Hepatocyte (in vitro differentiated cells): ENCODE data around the gene SIDT1. TPM values are rescaled to one million over a fixed set of nuclear protein-coding genes. Genes with fewer than 3 reads are reported as not detected.

Experiments used
- DNase-seq: peaks from one replicate; pipeline ENCODE4 v3.0.0-alpha.2; 2016; ENCODE audit warnings: low spot score
- H2AFZ ChIP-seq: fragments of 200-600 bp; sonication (generic); 2 replicates; pipeline ENCODE4 v1.6.0; 2016; ENCODE audit warnings: antibody characterized with exemption, mild to moderate bottlenecking
- H3K27ac ChIP-seq: fragments of 200-600 bp; sonication (generic); 2 replicates; pipeline ENCODE4 v1.5.1; 2016; ENCODE audit warnings: mild to moderate bottlenecking
- H3K27me3 ChIP-seq: fragments of 200-600 bp; sonication (generic); 2 replicates; pipeline ENCODE4 v1.6.1; 2016
- H3K36me3 ChIP-seq: fragments of 200-600 bp; sonication (generic); replicated peaks from 2 replicates; pipeline ENCODE4 v1.5.1; 2016; ENCODE audit warnings: low read depth; ENCODE audit not compliant: insufficient read depth
- H3K4me1 ChIP-seq: fragments of 200-600 bp; sonication (generic); 2 replicates; pipeline ENCODE4 v1.5.1; 2016; ENCODE audit warnings: mild to moderate bottlenecking, moderate library complexity; ENCODE audit not compliant: insufficient read depth
- H3K4me2 ChIP-seq: fragments of 200-600 bp; sonication (generic); 2 replicates; pipeline ENCODE4 v1.6.0; 2016
- H3K4me3 ChIP-seq: fragments of 200-600 bp; sonication (generic); 2 replicates; pipeline ENCODE4 v1.5.1; 2016; ENCODE audit warnings: mild to moderate bottlenecking
- H3K79me2 ChIP-seq: fragments of 200-600 bp; sonication (generic); 2 replicates; pipeline ENCODE4 v1.6.0; 2017; ENCODE audit warnings: mild to moderate bottlenecking
- H3K9me2 ChIP-seq: fragments of 200-600 bp; sonication (generic); replicated peaks from 2 replicates; pipeline ENCODE4 v1.6.0; 2017; ENCODE audit warnings: mild to moderate bottlenecking; ENCODE audit not compliant: insufficient read depth
- H3K9me3 ChIP-seq: fragments of 200-600 bp; sonication (generic); 2 replicates; pipeline ENCODE4 v1.5.1; 2016; ENCODE audit warnings: low read depth, mild to moderate bottlenecking
- H4K20me1 ChIP-seq: fragments of 200-600 bp; sonication (generic); 2 replicates; pipeline ENCODE4 v1.6.0; 2016; ENCODE audit warnings: mild to moderate bottlenecking; ENCODE audit not compliant: insufficient read depth, poor library complexity, severe bottlenecking
- EZH2 ChIP-seq: fragments of 200-600 bp; sonication (generic); IDR thresholded peaks from 2 replicates; pipeline ENCODE4 v1.6.1; 2016; ENCODE audit warnings: antibody characterized with exemption, mild to moderate bottlenecking, borderline replicate concordance
- EZH2phosphoT487 ChIP-seq: fragments of 200-600 bp; sonication (generic); IDR thresholded peaks from one replicate; pipeline ENCODE4 v1.6.1; 2018; ENCODE audit warnings: antibody characterized with exemption, mild to moderate bottlenecking, low read depth, moderate library complexity; ENCODE audit not compliant: unreplicated experiment, severe bottlenecking
- WGBS: methylation state at CpG from one replicate; pipeline ENCODE4 v1.1.6; 2016; ENCODE audit warnings: low lambda C conversion rate; ENCODE audit errors: missing lambda C conversion rate; 5-methylcytosine and 5-hydroxymethylcytosine counted together
- polyA plus RNA-seq: library from polyadenylated mRNA; unstranded; fragments of >200 nt; fragmentation: Nextera tagmentation; extraction: Ambion mirVana; gene quantifications from 2 replicates; pipeline ENCODE4 v1.2.1, GENCODE V29; 2016
- total RNA-seq: library from RNA; depleted of rRNA; stranded (reverse); fragments of >200 nt; gene quantifications from 2 replicates; pipeline ENCODE4 v1.2.3, GENCODE V29; 2014
- TF ChIP-seq, protein P1 (sequence below): fragments of 200-600 bp; sonication (generic); IDR thresholded peaks from 2 replicates; pipeline ENCODE4 v1.5.1; 2016; ENCODE audit warnings: antibody characterized with exemption, mild to moderate bottlenecking; ENCODE audit not compliant: poor library complexity

The SIDT1 gene
- total and polyA plus RNA-seq, 2 experiments from 2014 or later = 0.18 to 0.90 TPM

GRCh38 chr3:113560831-113561623 lies 28.7 kb downstream of the SIDT1 start:
- H3K4me2 ChIP-seq = no peak overlapping the region
- H4K20me1 ChIP-seq = no peaks in the 10 kb centered on the region
- 84% methylated on average over 4 of the region's 4 CpGs for WGBS
- DNase-seq = no peak
- H3K9me3 ChIP-seq = no peaks in the 10 kb centered on the region
- TF ChIP-seq EZH2phosphoT487 = no peak
- H3K36me3 ChIP-seq = no peaks in the 10 kb centered on the region
- H3K27ac ChIP-seq = no peak overlapping the region
- no peak overlapping the region for H3K4me3 ChIP-seq
- peaks cover 15% of the 10 kb centered on the region for H3K4me1 ChIP-seq
- no peaks in the 10 kb centered on the region for H3K27me3 ChIP-seq
- H3K9me2 ChIP-seq = no peaks in the 10 kb centered on the region
- H2AFZ ChIP-seq = no peak overlapping the region
- no peaks in the 10 kb centered on the region for H3K79me2 ChIP-seq

DNA sequence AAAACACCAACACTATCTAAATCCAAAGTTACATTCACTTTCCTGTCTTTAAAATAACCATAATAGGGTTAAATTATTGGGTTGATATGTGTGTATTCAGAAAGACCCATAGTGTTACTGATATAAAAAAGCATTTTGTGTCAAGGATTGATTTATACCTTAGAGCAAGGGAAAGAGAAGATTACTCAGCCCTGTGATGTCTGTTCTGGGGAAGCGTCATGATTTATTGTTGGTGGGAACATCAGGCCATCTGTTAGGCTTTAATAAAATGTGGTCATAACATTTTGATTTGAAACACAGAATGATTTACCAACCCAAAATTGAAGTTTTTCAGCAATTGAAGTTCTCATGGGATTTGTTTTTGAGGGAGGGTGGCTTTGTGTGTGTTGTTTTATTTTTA lies 33.2 kb downstream of the SIDT1 start:
- TF ChIP-seq EZH2 (no peak), EZH2phosphoT487 (no peak)
- TF ChIP-seq, protein P1, sequence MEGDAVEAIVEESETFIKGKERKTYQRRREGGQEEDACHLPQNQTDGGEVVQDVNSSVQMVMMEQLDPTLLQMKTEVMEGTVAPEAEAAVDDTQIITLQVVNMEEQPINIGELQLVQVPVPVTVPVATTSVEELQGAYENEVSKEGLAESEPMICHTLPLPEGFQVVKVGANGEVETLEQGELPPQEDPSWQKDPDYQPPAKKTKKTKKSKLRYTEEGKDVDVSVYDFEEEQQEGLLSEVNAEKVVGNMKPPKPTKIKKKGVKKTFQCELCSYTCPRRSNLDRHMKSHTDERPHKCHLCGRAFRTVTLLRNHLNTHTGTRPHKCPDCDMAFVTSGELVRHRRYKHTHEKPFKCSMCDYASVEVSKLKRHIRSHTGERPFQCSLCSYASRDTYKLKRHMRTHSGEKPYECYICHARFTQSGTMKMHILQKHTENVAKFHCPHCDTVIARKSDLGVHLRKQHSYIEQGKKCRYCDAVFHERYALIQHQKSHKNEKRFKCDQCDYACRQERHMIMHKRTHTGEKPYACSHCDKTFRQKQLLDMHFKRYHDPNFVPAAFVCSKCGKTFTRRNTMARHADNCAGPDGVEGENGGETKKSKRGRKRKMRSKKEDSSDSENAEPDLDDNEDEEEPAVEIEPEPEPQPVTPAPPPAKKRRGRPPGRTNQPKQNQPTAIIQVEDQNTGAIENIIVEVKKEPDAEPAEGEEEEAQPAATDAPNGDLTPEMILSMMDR = no peak
- WGBS = 75% methylated on average over 1 of the region's 1 CpG
- H3K9me3 ChIP-seq = no peaks in the 10 kb centered on the region

DNA sequence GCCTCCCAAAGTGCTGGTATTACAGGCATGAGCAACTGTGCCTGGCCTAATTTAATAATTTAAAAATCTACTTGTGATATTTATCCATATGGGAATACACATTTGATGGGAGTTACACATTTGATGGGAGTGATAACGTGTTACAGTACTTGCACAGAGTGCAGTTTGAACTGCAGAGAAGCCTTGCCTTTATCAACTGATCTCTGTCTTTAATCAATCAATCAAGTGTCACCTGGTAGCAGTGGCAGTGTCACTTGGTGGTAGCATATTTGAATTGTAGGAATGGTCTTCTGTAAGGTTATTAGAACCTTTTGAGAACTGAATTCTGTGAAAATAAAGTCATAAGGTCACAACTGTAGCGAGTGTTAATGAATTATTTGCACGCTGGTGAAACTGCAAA lies 37.8 kb downstream of the SIDT1 start:
- no peaks in the 10 kb centered on the region for H3K36me3 ChIP-seq
- H2AFZ ChIP-seq = no peak overlapping the region
- H4K20me1 ChIP-seq = no peaks in the 10 kb centered on the region
- no peak overlapping the region for H3K4me2 ChIP-seq
- no peaks in the 10 kb centered on the region for H3K9me2 ChIP-seq
- peaks cover 7% of the 10 kb centered on the region for H3K27me3 ChIP-seq
- H3K9me3 ChIP-seq = no peaks in the 10 kb centered on the region
- no peak for DNase-seq
- TF ChIP-seq, protein P1 = no peak
- TF ChIP-seq EZH2 (no peak), EZH2phosphoT487 (no peak)
- H3K4me3 ChIP-seq = no peak overlapping the region
- 88% methylated on average over 3 of the region's 3 CpGs for WGBS
- H3K79me2 ChIP-seq = no peaks in the 10 kb centered on the region
- H3K4me1 ChIP-seq = peaks cover 7% of the 10 kb centered on the region
- no peak overlapping the region for H3K27ac ChIP-seq

More for the DNA sequence above, 33.2 kb downstream of the SIDT1 start:
- Histone ChIP-seq H3K27me3 (no peaks in the 10 kb centered on the region), H3K27ac (no peak overlapping the region), H4K20me1 (no peaks in the 10 kb centered on the region), H3K4me1 (no peaks in the 10 kb centered on the region), H2AFZ (no peak overlapping the region), H3K79me2 (no peaks in the 10 kb centered on the region), H3K4me3 (no peak overlapping the region), H3K4me2 (no peak overlapping the region), H3K9me2 (no peaks in the 10 kb centered on the region), H3K36me3 (no peaks in the 10 kb centered on the region)
- DNase-seq = no peak

- H3K4me2 ChIP-seq = no peak overlapping the region
- no peaks in the 10 kb centered on the region for H3K36me3 ChIP-seq
- H3K27me3 ChIP-seq = peaks cover 7% of the 10 kb centered on the region
- no peaks in the 10 kb centered on the region for H4K20me1 ChIP-seq
- H3K27ac ChIP-seq = no peak overlapping the region
- no peak for TF ChIP-seq EZH2
- TF ChIP-seq, protein P1 = no peak
- TF ChIP-seq EZH2phosphoT487 = no peak
- peaks cover 7% of the 10 kb centered on the region for H3K4me1 ChIP-seq
- no peak for DNase-seq
- 57% methylated on average over 2 of the region's 2 CpGs for WGBS
- H3K79me2 ChIP-seq = no peaks in the 10 kb centered on the region
- no peaks in the 10 kb centered on the region for H3K9me3 ChIP-seq
- H3K4me3 ChIP-seq = no peak overlapping the region
- no peak overlapping the region for H2AFZ ChIP-seq
- no peaks in the 10 kb centered on the region for H3K9me2 ChIP-seq
Observed at GRCh38 chr3:113571360-113571759, 39.0 kb downstream of the SIDT1 start.
